Ovary (tissue), 3 donors: ENCODE data around the gene SDC3.

Experiments
- CTCF ChIP-seq, 3 donors: fragments of 450-650 bp in 2 of 3; fragments of 200-600 bp in 1 of 3; IDR thresholded peaks; one replicate each; pipeline versions ENCODE4 v1.5.1 to v1.8.0; 2016 to 2022; ENCODE audit warnings: antibody characterized with exemption in 3 of 3, mild to moderate bottlenecking in 1 of 3
- POLR2A ChIP-seq: fragments of 450-650 bp; IDR thresholded peaks from one replicate; pipeline ENCODE4 v1.6.1; 2017; ENCODE audit warnings: antibody characterized with exemption, mild to moderate bottlenecking, moderate library complexity
- donor health status: DM: no; HTN: no; CAD: no.

DNA sequence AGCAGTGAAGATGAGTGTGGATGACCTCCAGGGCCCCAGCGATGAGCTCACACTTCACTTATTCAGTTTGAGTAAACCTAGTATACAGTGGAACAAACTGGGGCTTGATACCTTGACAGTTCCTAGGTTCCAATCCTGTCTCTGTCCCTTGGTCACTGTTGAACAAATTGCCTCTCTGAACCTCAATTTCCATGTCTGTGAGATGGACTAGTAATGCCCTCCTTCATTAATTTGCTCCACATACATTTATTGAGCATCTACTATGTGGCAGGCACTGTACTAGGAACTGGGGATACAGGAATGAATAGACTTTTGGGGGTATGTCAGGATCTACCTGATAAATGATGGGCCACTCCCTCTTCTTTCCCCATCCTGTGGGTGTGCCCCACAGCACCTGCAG, 57.3 kb downstream of the SDC3 start:
- TF ChIP-seq CTCF (IDR thresholded peaks at IDR 0.05) (no peak), POLR2A (no peak)
